Body of pancreas (tissue), 4 donors: ENCODE data around the gene TCTN3.

Experiments
- POLR2A ChIP-seq, 3 donors: fragments of 450-650 bp; IDR thresholded peaks; one replicate each; pipeline ENCODE4 v1.6.1; 2016; ENCODE audit warnings: antibody characterized with exemption in 3 of 3, mild to moderate bottlenecking in 2 of 3
- TF ChIP-seq, protein P1 (sequence below), 7 experiments: fragments of 450-650 bp in 4 of 7; fragments of 200-600 bp in 3 of 7; sonication (generic) in 3 of 7; IDR thresholded peaks; one replicate each; pipeline ENCODE4 v1.5.1; 2016 to 2019; ENCODE audit warnings: antibody characterized with exemption in 7 of 7

DNA sequence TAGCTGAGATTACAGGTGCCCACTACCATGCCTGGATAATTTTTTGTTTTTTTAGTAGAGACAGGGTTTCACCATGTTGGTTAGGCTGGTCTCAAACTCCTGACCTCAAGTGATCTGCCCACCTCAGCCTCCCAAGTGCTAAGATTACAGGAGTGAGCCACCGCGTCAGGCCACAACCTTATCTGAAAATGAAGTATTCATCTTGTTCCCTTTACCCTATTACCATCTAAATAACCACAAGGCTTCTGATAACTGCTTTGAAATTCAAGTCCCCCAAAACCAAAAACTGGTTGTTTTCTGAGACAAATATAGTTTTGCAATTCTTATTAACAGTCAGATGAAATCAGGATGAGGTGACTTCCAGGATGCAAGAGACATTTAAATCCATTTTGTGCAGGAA lies 2.4 kb downstream of the TCTN3 start:
- TF ChIP-seq, protein P1, sequence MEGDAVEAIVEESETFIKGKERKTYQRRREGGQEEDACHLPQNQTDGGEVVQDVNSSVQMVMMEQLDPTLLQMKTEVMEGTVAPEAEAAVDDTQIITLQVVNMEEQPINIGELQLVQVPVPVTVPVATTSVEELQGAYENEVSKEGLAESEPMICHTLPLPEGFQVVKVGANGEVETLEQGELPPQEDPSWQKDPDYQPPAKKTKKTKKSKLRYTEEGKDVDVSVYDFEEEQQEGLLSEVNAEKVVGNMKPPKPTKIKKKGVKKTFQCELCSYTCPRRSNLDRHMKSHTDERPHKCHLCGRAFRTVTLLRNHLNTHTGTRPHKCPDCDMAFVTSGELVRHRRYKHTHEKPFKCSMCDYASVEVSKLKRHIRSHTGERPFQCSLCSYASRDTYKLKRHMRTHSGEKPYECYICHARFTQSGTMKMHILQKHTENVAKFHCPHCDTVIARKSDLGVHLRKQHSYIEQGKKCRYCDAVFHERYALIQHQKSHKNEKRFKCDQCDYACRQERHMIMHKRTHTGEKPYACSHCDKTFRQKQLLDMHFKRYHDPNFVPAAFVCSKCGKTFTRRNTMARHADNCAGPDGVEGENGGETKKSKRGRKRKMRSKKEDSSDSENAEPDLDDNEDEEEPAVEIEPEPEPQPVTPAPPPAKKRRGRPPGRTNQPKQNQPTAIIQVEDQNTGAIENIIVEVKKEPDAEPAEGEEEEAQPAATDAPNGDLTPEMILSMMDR (IDR thresholded peaks at IDR 0.05): no peak
- no peak for TF ChIP-seq POLR2A (IDR thresholded peaks at IDR 0.05)
